HG03354 (cell line): Measurements from ENCODE around the gene CCBE1.

Source experiments
- ATAC-seq: cut with Tn5 transposase; IDR thresholded peaks from one replicate; pipeline ENCODE4 v1.9.1; 2021; ENCODE audit warnings: mild to moderate bottlenecking; ENCODE audit not compliant: unreplicated experiment, poor library complexity, severe bottlenecking

CCBE1 gene

GRCh38 chr18:59555995-59556659 lies 141.1 kb downstream of the CCBE1 start:
- no peak for ATAC-seq

GRCh38 chr18:59554796-59555335 lies 142.4 kb downstream of the CCBE1 start:
- ATAC-seq, result no peak

GRCh38 chr18:59553273-59553870 lies 143.9 kb downstream of the CCBE1 start:
- ATAC-seq, result no peak

GRCh38 chr18:59551902-59552635 lies 145.2 kb downstream of the CCBE1 start:
- ATAC-seq, result no peak

DNA sequence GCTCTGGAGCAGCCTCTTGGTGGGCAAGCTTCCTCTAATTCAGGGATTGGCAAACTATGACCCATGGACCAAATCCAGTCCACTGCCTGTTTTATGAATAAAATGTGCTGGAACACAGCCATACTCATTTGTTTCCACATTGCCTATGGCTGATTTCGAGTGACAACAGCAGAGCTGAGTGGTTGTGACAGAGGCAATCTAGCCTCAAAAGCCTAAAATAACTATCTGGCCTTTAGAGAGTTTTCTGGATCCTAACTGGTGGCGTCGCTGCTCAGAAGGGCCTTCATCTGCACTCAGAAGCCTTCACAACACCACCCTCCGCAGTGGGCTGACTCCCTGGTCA lies 147.1 kb downstream of the CCBE1 start:
- no peak for ATAC-seq

- no peak for ATAC-seq
Measured at GRCh38 chr18:59549503-59550173, 147.6 kb downstream of the CCBE1 start.

GRCh38 chr18:59547581-59548182 lies 149.5 kb downstream of the CCBE1 start:
- ATAC-seq, result no peak

DNA sequence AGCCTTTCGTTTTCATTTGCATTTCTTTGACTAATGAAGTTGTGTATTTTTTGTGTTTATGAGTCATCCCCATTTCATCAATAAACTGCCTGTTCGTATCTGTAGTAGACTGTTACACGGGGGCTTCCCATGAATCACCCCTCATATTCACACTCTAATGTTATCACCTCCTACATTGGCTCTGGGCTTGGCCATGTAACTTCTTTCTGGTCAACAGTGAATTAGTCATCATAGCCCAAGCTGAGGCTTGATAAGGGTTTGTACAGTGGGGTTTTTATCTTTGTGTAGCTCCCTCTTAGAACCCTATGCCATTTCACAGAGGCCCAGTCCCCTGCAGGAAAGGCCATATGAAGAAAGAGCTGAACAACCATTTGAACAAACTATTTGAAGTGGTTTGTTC lies 151.0 kb downstream of the CCBE1 start:
- ATAC-seq, result peak; percentile 49

DNA sequence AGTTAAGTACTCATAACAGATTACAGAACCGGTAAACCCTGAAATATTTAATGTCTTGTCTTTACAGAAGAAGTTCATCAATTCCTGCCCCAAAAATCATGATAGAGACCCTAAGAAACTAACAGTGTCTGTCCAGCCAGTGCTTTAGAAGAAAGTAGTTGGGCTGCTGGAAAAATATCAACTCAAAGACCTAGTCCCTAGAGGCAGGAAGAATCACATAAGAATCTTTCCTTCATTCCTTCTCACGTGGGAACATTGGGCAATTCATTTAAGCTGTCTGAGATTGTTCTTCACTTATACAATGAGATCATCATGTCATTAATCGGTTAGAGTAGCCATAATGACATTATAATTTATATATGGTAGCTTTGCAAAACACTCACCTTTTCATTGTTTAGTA lies 156.4 kb downstream of the CCBE1 start:
- no peak for ATAC-seq

DNA sequence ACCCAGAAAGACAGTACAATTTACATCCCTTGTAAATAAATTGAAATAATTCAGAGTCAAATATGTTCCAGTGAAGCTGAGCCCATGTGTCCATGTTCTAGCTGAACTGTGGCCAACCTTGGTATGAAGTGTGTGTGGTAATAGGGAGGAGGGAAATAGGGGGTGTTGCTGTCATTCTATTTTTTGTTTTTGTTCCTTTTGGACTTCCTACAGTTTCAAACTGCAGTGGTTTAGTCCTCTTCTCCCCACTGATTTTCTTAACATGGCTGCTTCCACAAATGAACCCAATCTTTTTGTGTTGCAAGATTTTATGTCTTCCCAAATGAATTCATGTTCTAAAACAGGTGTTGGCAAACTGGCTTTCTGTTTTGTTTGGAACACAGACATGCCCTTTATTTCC lies 156.9 kb downstream of the CCBE1 start:
- no peak for ATAC-seq

DNA sequence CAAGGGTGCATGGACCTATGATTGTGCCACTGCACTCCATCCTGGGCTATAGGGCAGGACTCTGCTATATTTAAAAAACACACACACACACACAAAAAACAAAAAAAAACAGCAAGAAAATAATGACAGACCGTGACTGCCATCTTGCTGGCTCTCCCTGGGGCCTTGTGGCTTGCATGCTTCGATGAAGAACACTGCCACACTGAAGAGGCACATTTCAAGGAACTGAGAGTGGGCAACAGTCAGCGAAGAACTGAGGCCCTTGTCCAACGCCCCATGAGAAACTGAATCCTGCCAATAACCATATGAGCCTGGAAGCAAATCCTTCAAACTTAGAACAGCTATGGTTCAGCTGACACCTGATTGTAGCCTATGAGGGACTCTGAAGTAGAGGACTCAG lies 158.1 kb downstream of the CCBE1 start:
- no peak for ATAC-seq

- ATAC-seq, result no peak
Measured at GRCh38 chr18:59537579-59537978, 159.6 kb downstream of the CCBE1 start.

- ATAC-seq, result no peak
Measured at GRCh38 chr18:59536166-59536565, 161.1 kb downstream of the CCBE1 start.

DNA sequence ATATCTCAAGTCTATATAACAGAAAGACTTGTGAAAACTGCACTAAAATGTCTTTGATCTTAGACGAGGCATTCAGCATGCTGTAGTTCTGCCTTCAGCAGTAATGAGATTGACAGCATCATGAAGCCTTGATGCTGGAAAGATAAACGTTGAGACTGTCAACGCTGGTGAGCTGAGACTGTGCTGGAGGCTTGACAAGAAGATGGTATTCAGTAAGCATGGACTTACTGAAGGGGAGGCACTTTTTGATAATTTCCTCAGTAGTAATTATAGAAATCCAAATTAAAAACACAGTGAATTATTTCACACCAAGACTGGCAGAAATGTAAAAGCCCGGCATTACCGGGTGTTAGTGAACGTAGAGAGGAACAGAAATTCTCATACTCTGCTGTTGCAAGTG lies 162.2 kb downstream of the CCBE1 start:
- ATAC-seq, result no peak

DNA sequence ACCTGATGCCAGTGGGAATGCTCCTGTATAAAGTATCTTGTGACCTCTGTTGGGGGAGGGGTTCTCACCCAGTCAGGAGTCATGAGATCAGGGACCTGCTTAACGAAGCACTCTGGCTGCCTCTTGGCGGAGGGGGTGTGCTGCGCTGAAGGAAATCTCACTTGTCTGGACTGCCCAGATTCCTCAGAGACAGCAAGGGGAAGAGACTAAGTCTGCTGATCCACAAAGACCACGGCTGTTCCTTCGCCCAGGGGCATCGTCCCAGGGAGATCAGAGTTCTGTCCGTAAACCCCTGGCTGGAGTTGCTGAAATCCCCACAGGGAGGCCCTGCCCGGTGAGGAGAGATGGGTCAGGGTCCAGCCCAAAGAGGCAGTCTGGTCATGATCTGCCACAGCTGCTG lies 168.4 kb downstream of the CCBE1 start:
- ATAC-seq, result no peak

DNA sequence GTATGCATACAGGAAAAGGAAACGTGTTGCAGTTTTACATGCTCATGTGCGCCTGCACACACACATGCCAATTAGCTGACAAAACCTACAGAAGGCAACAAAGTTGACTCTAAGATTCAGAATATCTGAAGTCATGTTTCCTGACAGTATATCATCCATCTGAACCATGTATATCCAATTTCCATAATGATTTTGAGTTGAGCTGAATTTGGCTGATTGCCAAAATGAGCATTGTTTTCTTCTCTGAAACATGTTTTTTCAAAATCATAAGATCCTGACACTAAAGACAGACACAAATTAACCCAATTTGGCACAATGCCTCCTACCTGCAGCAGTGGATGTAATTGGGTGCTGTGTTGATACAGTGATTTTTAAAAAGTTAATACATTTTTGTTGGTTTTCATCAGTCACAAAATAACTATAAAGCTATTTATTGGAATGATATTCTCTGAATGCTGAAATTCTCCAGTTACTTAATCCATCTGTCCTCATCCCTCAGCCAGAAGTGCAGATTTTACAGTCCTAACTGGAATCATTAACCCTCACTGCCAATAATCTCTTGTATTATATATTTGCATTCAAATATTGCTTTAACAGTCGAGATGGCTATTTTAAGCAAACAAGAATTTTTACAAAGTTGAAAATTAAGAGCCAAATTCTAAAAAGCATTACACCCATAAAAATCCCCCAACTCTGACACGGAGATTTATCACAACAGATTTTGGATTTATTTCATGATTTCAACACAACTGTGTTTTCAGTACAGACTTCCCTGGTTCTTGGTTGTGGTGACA lies 176.5 kb downstream of the CCBE1 start:
- no peak for ATAC-seq

DNA sequence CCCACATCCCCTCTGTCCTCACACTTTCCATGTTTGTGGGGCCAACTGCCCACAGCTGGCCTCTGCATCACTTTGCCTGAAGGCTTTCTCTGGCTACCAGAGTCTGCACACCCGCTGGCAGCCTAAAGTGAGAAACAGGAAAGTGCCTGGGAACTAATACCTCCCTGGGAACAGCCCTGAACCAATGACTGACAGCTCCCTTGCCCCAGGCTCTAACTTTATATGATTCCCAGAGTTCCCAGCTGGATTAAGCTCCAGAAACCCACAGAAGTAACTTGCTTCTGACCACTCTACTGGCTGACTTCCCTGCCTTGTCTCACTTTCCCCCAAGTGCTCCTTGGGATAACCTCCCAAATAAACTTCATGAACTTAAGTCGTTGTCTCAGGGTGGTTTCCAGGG lies 178.5 kb downstream of the CCBE1 start:
- no peak for ATAC-seq

GRCh38 chr18:59517446-59518165 lies 179.6 kb downstream of the CCBE1 start:
- no peak for ATAC-seq
